ENCODE results near the gene KCNE3.

KCNE3 gene

DNA sequence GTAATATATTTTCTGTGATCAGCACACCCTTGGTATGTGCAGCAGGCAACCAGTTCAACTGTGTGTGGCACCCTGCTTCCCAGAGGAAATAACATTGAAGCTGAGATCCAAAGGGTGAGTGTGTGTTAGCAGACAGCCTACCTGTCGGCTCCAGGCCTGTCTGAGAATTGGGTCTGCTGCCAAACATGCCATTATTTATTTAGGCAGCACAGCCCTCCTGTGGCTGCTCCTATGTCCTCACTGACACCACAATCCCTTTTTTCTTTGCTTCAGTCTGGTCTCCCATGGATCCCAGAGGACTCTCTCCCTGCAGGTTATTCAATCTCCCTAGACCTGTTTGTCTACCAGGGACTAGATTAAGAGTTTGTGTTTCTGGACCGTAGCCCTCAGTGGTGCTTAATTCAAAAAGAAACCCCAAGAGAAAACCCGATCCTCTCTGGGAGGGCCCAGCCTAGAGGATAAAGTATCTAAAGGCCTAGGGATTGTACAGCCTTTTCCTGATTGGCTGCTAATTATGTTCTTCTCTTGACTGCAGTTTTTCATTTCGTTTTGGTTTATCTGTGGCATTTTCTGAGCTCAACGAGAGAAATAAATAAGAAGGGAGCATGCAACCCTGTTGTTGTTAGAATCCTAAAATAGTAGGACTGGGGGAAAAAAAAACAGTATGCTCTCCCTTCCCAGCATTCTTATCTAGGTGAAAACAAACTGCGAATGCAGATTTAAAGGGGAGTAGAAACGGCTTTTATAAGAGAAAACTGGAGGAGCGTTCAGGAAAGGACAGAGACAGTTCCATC is 24.1 kb downstream of the KCNE3 start:
- ChIA-PET POLR2A (no interaction called here), CTCF (interaction anchor here (0.6 to 23.0 kb wide), 8 partner anchors 10 to 1779 kb away, joined by 3 to 674 read pairs (median 6); partner anchors contain the start of gene PGM2L1)
- H3K4me3 ChIP-seq (ENCODE audit: low read depth, low read length) = no peak overlapping the region
- TF ChIP-seq, protein P1, sequence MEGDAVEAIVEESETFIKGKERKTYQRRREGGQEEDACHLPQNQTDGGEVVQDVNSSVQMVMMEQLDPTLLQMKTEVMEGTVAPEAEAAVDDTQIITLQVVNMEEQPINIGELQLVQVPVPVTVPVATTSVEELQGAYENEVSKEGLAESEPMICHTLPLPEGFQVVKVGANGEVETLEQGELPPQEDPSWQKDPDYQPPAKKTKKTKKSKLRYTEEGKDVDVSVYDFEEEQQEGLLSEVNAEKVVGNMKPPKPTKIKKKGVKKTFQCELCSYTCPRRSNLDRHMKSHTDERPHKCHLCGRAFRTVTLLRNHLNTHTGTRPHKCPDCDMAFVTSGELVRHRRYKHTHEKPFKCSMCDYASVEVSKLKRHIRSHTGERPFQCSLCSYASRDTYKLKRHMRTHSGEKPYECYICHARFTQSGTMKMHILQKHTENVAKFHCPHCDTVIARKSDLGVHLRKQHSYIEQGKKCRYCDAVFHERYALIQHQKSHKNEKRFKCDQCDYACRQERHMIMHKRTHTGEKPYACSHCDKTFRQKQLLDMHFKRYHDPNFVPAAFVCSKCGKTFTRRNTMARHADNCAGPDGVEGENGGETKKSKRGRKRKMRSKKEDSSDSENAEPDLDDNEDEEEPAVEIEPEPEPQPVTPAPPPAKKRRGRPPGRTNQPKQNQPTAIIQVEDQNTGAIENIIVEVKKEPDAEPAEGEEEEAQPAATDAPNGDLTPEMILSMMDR (IDR thresholded peaks at IDR 0.05; ENCODE audit: insufficient read depth, low read length, missing control alignments) = no peak
- DNase-seq (ENCODE audit: low read depth, low spot score) = no peak

DNA sequence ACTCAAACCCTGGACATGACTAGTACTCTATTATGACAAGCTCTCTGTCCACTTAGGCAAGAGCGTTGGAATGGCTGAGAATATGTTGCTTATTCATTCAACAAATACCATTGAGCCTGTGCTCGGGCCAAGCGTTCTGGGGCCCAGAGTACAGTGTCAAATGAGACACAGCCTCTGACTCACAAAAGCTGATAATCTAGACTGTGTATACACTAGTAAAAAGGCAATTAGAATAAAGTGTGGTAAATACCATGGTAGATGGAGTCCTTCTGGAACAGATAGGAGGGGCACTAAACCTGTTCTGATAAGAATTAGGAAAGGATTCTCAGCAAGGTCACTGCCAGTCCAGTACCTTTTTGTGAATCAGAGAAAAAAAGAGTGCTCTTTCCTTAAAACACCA is 24.7 kb downstream of the KCNE3 start:
- TF ChIP-seq, protein P1 (IDR thresholded peaks at IDR 0.05; ENCODE audit: insufficient read depth, low read length, missing control alignments) = no peak
- CTCF ChIA-PET = interaction anchor here (0.6 to 23.0 kb wide), 5 partner anchors 10 to 1778 kb away, joined by 3 to 674 read pairs (median 5); partner anchors contain the start of gene PGM2L1
- POLR2A ChIA-PET = no interaction called here
- DNase-seq (ENCODE audit: low read depth, low spot score) = no peak
- no peak overlapping the region for H3K4me3 ChIP-seq (ENCODE audit: low read depth, low read length)

DNA sequence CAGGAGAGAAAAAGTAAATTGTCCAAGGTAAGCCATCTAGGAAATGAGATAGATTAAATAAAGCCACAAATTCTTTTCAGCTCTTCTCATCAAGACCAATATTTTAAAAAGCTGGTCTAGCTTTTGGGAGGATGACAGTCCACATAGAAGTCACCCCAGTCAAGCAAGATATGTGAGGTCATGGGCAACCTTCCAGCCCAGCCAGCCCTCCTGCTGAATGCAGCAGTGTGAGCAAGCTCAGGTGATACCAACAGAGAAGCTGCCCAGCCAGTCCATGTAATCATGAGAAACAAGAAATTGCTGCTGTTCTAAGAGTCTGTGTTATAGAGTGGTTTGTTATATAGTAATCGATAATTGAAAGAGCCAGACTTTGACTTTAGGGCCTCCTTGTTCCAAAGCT is 28.7 kb downstream of the KCNE3 start:
- no peak for DNase-seq (ENCODE audit: low read depth, low spot score)
- H3K4me3 ChIP-seq (ENCODE audit: low read depth, low read length) = no peak overlapping the region
- ChIA-PET POLR2A (no interaction called here), CTCF (interaction anchor here (2.3 to 23.0 kb wide), 4 partner anchors 11 to 183 kb away, joined by 11 to 674 read pairs (median 26); no protein-coding TSS in a partner anchor)
- TF ChIP-seq, protein P1 (IDR thresholded peaks at IDR 0.05; ENCODE audit: insufficient read depth, low read length, missing control alignments) = no peak

DNA sequence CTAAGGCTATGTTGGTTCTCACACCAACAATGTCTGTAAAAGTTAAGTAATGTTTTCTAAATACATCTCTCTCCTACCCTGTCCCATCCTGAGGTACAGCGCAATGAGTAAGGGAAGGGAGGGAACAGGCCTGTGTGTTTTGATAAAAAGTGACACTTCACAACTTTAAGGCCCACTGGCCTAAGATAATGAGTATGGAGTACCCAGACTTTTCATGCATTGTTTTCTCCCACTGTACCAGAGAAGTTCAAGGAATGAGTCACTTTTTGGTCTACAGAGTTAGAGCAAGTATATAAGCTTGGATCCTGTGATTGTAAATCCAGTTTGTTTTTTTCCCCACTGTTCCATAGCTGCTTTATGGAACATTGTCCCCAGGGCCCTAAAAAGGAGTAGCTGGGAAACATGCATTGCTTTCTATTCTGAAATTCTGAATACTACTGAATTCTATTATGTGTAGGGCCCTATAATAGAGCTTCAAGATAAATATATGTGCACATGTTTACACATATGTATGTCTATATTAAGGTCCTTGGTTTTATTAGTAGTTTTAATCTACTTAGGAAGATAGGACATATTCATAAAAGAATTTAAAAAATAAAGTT is 29.8 kb downstream of the KCNE3 start:
- H3K4me3 ChIP-seq (ENCODE audit: low read depth, low read length) = no peak overlapping the region
- no peak for DNase-seq (ENCODE audit: low read depth, low spot score)
- ChIA-PET POLR2A (no interaction called here), CTCF (interaction anchor here (1.0 to 23.0 kb wide), 8 partner anchors 8 to 302 kb away, joined by 3 to 674 read pairs (median 10); no protein-coding TSS in a partner anchor)
- TF ChIP-seq, protein P1 (IDR thresholded peaks at IDR 0.05; ENCODE audit: insufficient read depth, low read length, missing control alignments) = no peak

DNA sequence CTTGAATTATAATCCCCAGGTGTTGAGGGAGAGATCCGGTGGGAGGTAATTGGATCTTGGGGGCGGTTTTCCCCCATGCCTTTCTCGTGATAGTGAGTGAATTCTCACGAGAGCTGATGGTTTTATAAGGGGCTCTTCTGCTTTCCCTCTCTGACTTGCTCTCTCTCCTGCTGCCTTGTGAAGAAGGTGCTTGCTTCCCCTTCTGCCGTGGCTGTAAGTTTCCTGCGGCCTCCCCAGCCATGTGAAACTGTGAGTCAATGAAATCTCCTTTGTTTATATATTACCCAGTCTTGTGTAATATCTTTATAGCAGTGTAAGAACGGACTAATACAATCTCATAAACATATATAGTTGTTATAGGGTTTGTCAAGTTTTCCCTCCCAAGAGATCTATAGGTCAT is 32.8 kb downstream of the KCNE3 start:
- H3K4me3 ChIP-seq (ENCODE audit: low read depth, low read length) = no peak overlapping the region
- POLR2A ChIA-PET = no interaction called here
- TF ChIP-seq, protein P1 (IDR thresholded peaks at IDR 0.05; ENCODE audit: insufficient read depth, low read length, missing control alignments) = no peak
- CTCF ChIA-PET = interaction anchor here (1.3 to 23.0 kb wide), 5 partner anchors 10 to 179 kb away, joined by 3 to 674 read pairs (median 17); no protein-coding TSS in a partner anchor
- no peak for DNase-seq (ENCODE audit: low read depth, low spot score)

DNA sequence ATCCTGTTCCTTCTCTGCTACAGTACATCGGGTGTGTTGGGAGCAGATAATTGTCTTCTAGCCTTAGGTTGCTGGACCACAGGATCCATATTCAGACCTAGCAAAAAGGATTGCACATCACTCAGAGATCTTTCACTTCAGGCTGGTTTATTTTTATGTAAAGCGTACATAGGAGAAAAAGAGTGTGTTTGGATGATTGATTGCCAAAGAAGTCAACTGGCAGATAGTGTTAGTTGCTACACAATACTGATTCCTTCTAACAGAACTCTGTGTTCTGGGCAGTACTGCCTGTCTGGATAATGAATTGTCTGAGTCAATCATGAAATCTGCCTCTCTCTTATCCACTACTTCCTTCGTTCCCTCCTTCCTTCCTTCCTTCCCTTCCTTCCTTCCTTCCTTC is 38.1 kb downstream of the KCNE3 start:
- no peak for DNase-seq (ENCODE audit: low read depth, low spot score)
- CTCF ChIA-PET = interaction anchor here (1.5 kb wide), 1 partner anchor 24 kb away, joined by 4 read pairs; no protein-coding TSS in a partner anchor
- no peak overlapping the region for H3K4me3 ChIP-seq (ENCODE audit: low read depth, low read length)
- TF ChIP-seq, protein P1 (IDR thresholded peaks at IDR 0.05; ENCODE audit: insufficient read depth, low read length, missing control alignments) = no peak
- POLR2A ChIA-PET = no interaction called here
